HG02623 (cell line): ENCODE results near the gene PLPPR4.
"Not testable (repeated sequence)": the region's sequence is repeated elsewhere in the genome, so short reads cannot be mapped to it uniquely, and the experiment has no call there.

ENCODE experiments used
- ATAC-seq: cut with Tn5 transposase; IDR thresholded peaks from one replicate; pipeline ENCODE4 v1.9.1; 2021; ENCODE audit warnings: moderate library complexity; ENCODE audit not compliant: unreplicated experiment

PLPPR4 gene, protein sequence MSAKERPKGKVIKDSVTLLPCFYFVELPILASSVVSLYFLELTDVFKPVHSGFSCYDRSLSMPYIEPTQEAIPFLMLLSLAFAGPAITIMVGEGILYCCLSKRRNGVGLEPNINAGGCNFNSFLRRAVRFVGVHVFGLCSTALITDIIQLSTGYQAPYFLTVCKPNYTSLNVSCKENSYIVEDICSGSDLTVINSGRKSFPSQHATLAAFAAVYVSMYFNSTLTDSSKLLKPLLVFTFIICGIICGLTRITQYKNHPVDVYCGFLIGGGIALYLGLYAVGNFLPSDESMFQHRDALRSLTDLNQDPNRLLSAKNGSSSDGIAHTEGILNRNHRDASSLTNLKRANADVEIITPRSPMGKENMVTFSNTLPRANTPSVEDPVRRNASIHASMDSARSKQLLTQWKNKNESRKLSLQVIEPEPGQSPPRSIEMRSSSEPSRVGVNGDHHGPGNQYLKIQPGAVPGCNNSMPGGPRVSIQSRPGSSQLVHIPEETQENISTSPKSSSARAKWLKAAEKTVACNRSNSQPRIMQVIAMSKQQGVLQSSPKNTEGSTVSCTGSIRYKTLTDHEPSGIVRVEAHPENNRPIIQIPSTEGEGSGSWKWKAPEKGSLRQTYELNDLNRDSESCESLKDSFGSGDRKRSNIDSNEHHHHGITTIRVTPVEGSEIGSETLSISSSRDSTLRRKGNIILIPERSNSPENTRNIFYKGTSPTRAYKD

DNA sequence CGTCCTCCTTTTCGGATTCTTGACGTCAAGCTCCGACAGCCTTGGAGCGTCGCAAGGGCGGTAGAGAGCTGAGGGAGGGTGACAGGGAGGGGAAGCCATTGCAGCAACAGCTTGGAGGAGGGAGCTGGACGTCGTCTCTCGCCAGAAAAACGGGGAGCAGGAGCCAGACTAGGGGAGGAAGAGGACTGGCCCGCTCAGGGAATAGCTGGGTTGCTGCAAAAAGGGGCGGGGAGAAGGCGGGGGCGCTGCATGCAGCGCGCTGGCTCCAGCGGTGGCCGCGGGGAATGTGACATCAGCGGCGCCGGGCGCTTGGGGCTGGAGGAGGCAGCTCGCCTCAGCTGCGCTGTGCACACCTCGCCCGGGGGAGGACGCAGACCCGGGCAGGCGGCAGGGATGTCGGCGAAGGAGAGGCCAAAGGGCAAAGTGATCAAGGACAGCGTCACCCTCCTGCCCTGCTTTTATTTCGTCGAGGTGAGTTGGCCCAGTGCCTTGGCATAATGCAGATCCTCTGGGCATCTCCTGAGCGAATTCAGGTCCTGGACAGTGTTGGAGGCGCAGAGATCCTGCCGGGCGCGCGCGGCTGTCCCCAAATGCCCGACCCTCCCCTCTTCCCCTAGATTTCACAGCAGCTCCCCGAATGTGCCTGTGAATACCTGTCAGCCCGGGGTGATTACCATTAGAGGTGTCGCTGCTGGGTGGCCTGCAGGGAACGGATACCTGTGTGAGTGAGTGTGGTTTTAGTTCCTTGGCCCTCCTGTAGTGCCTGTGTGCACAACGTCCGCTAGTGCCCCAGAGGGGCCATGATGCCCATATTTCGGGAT lies at the start of gene PLPPR4:
PLPPR4 (plus strand) TSS at position 292 of the 821 bp plus-strand sequence; CDS start at position 394, 102 bp downstream.
- ATAC-seq = no peak

DNA sequence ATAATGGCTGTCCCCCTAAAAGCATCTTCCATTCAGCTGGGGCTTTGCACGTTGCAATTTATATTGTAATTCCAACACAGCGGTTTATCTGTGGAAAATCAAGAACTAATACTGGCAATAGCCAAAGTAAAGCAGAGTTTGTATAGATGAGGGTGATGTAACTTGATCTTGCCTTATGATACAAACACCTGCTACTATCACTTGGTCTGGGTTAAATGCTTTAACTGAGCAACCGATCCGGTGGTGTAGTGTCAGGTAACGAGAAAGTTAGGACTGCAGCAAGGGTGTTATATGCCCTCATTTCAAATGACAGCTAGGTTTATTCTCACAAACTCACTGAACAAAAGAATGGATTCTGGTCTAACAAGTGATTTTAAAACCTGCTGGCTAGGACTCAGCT lies 47.3 kb upstream of the PLPPR4 start:
- no peak for ATAC-seq

DNA sequence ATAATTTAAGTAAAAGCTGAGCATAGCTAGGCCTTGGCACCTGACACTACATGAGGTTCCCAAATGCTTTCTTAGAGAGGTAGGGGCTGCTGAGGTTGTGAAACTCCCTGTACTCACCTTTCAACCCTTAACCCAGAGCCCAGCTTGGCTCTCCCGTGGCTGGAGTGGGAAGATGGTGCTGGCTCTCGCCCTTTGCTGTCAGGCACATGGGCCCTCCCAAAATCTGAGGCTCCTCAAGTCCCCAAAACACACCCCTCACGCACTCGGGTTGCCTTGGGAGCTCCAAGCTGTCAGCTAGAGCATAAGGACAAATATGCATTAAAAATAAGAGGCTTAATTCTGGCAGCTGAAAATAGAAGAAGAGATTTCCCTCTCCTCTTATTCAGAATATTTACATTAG lies 46.7 kb upstream of the PLPPR4 start:
- no peak for ATAC-seq

DNA sequence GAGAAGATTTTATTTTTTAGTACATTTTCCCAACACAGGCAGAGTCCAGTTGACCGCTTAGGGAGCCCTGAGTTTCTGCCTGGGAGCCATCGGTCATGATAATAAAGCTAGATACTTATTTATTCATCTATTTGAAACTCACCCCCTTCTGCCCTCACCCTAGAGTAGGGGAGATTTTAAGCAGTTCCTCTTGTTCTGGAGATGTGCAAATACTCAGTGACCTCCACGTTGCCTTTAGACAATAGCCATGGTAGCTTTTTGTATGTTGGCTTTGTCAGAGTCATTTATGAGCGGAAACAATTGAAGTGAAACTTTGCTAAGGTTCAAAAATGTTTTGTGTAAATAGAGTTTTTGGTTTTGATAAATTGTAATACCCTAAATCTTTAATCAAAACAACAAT lies 45.7 kb upstream of the PLPPR4 start:
- no peak for ATAC-seq

DNA sequence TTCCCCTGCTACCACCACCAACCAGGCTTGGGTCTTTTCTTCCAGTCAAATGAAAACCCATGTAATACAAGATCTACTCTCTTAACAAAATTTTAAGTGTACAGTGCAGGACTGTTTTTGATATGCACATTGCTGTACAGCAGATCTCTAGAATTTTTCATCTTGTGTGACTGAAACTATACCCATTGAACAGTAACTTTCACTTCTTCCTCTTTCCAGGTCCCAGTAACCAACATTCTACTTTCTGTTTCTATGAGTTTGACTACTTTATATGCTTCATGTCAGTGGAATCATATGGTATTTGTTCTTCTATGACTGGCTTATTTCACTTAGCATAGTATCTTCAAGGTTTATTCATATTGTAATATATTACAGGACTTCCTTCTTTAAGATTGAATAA lies 45.3 kb upstream of the PLPPR4 start:
- peak; percentile 93 for ATAC-seq

DNA sequence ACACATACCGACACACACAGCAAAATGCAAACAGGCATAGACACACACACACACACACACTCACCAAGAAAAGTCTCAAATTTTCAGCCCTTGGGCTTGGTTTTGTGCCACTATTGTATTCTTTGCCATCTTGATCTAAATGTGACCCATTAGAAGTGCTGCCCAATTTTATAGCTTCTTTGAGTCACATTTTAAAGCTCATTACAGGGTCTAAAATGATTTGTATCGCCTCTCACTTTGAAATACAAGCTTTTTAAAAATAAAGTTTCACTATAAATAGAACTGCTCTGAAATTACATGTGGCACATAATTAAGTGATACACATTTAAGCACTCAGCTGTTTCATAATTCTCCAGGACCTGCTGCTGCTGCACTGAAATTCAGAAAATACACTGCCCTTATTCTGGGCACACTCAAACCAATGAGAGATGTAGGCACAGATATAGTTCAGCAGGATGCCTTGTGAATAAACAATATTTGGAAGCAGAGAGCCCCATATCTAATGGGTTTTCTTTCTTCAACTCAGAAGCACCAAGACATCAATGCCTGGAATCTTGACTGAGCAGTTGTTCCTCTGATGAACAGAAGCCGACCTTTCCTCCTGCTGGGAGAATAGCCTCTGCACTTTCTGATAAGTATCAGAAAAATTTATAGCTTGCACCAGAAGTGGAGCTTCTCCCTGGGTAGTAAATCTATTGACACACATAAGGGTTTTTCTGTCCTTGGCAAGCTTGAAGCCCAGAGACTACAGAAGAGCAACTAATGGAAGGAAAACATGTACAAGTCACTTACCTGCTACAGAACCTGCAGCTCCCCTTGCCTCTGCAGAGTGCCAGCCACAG lies 37.0 kb upstream of the PLPPR4 start:
- no peak for ATAC-seq

DNA sequence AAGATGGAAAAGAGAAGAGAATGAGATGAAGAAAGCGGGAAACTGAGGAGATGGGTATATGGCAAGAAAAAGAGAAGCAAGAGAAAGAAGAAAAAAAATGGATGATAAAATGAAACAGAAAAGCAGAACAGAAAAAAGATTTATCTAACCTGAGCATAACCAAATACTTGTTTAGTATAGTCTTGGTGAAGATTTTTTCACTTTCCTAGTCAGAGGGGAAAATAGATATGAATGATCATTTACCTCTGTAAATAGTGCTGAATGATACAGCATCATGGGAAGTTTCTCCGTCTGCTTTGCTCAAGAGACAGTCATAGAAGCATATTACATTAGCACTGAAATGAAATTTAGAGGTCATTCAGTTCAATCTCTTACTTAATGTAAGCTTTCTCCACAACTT lies 36.1 kb upstream of the PLPPR4 start:
- peak; percentile 68 for ATAC-seq

DNA sequence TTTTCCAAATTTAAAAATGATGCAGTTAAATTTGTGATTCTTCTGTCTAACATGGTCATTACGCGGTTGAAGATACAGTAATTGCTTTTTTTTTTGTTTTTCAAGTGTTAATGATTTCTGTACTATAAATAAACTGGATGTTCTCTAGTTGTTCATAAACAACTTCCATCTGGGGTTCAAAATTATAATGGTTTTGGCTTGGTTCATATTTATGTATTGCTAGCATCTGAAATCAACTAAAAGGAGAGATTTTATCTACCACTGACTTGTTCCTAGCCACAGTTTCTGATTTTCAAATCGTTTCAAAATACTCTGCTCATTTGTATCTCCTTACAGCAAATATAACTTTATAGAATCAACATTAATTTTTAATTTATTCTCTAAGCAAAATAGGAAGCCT lies 35.2 kb upstream of the PLPPR4 start:
- ATAC-seq = no peak

DNA sequence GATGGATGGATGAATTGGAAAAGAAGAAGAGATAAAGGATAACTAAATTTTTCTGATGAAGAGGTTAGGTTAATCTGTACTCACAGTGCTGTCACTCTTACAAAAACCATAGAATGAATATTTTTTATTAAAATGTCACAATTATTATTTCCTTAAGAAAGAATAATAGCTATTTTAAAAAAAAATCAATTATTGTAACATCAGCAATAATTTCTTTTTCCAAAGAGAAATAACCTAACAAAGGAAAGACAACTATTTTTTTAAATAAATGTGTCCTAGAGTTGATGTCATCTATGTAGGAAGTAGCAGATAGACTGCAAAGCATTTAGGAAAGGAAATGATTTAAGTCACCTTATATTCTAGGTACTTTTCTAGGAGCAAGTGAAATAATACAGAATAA lies 33.6 kb upstream of the PLPPR4 start:
- no peak for ATAC-seq

DNA sequence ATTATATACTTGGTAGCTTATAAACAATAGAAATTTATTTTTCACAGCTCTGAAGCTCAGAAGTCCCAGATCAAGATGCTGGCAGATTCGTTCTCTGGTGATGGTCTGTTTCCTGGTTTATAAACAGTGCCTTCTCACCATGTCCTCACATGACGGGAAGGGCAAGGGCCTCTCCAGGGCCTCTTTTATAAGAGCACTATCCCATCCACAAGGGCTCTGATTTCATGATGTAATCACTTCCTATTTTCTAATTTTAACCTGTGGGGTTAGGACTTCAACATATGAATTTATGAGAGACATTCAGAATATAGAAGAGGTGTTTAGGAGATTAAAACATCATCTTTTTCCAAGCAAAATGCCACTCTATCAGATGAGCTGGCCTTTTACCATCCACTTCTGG lies 32.1 kb upstream of the PLPPR4 start:
- no peak for ATAC-seq

DNA sequence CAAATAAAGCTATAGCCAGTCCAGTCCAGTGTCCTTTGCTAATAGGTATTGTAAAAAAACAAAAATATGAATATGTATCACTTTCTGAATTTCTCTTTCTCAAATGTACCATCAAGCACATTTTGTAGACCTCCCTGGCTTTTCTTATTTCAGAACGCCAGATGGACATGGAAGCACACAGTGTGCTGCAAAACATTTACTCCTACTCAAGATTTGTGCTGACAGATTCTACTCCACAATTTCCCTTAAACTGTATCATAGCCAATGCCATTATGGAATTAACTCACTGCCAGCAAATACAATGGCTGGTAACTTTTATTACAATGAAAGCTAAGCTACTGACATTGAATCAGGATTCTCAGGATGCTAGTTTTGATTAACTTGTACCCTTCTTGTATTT lies 30.8 kb upstream of the PLPPR4 start:
- ATAC-seq = no peak

DNA sequence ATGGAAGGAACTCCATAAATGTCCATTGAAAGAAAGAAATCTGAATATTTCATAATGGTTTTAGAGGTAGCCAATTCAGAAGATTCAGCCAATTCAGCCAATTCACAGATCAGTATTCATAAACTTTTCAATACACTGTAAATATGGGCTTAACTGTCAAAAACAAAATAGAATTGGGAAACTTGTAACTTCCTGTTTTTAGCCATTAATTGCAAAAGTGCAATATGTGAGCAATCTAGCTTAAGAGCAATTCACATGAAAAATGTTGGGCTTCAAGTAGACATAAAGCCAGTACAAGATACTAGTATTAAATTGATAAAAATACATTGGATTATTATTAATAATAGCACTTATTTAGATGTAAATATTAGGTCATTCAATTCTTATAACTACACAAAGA lies 27.5 kb upstream of the PLPPR4 start:
- no peak for ATAC-seq

DNA sequence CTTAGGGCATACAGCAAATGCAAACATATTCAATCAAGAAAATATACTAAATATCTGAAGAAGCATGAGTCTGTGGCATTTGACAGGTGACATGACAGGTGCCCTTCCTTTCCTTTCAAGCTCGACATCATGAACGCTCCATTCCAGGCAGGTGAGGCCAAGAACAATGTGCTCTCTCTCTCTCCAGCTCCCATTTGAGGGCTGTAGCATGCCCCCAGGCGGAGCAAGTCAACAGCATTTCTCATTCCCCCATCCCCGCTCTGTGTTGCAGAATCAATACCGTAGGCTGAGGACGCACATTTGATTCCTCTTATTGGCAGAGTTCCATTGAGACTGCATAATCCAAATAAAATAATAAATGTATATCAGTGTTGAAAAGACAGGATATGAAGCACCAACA lies 24.6 kb upstream of the PLPPR4 start:
- ATAC-seq = no peak

DNA sequence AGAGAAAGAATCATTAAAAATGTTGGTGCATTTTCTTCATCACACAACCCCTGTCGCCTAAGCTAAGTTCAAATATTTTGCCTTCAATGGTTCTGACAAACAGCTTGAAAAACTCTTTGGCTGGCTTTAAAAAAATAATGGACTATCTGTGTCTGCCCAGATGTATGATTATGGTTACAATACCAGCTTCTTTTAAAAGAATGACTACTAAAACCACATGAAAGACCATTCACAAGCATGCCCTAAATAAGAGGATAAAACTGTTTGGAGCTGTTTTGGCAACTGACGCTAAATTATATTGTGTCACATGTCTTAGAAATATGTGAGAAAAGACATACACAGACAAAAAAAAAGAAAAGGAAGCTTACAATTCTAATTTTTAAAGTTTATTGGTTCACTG lies 23.7 kb upstream of the PLPPR4 start:
- no peak for ATAC-seq

DNA sequence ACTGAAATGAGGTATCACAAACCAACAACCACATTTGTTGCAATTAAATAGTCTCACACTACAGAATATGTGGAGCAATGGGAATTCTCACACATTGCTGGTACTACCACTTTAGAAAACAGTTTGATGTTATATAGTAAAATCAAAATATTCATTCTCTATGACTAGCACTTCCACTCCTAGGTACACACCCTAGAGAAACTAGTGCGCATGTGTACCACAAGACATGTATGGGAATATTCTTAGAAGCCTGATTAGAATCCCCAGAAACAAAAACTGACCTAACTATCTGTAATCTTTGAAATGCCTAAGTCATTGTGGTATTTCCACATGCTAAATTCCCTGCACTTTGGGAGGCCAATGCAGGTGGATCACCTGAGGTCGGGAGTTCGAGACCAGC lies 18.1 kb upstream of the PLPPR4 start:
- ATAC-seq = no peak

DNA sequence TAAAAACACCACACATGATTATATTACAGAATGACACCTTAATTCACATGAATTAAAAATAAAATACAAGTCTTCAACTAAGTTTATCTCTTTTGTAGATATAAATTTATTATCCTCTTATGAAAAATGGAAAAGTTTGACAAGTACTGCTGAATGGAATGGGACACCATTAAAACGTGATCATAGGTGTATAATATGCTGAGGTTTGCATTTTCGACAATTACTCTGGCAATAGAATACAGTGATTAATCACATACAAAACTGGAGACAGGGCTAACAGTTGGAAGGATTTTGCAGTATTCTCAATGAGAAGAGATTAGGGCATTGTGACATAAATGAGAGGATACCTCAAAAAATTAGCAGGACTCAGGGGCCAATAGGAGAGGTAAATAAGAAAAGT lies 17.1 kb upstream of the PLPPR4 start:
- no peak for ATAC-seq

DNA sequence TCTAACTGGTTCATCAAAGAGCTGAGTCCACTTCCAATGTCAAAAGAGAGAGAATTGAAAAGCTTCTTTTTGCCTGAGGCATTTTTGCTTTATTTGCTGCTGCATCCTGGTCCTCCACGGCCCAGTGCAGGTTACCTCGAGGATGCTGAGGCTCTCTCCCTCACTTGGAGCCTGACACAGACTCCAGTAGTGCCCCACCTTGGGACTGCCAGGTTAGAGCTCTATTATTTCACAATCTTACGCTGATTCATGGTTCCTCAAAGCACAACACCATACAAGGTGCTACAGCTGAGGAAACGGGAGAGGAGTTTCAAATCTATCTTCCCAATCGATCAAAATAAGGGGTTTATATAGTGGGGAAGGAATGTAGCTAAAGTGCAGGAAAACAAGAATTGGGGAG lies 13.6 kb upstream of the PLPPR4 start:
- ATAC-seq = no peak

DNA sequence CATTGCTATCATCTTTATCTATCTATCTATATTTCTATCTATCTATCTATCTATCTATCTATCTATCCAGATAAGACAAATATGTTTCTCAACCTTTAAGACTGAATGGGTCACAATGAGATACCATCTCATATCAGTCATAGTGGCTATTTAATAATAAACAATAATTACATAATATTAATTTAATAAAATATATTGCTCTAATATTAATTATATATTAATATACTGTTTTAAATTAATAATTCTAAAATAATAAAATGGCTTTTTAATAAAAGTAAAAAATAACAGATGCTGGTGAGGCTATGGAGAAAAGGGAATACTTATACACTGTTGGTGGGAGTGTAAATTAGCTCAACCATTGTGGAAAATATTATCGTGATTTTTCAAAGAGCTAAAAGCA lies 13.0 kb upstream of the PLPPR4 start:
- ATAC-seq = no peak

DNA sequence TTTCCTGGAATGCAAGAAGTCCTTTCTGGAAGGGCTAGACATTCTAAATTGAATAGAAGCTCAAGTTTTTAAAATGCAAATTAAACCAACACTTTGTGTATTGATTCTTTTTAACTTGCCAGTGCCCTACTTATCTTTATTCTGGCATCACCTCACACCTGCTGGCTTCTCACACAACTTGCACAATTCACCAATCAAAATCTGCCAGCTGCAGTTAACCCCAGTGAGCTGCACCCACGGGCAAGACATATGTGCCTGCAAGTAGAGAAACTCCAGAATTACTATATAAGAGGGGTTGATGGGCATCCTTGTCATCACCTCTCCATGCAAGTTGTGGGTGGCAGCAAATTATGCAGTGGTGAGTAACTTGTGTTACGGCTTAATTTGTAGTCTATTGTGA lies 11.7 kb upstream of the PLPPR4 start:
- no peak for ATAC-seq

DNA sequence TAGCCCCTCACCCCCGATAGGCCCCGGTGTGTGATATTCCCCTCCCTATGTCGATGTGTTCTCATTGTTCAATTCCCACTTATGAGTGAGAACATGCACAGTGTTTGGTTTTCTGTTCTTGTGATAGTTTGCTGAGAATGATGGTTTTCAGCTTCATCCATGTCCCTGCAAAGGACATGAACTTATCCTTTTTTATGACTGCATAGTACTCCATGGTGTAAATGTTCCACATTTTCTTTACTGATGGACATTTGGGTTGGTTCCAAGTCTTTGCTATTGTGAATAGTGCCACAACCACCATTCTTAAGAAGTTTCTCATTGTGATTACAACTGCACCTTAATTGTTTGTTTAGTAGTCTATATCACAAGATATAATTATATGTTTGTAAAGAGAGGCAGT lies 3.9 kb upstream of the PLPPR4 start:
- ATAC-seq = not testable (repeated sequence)

DNA sequence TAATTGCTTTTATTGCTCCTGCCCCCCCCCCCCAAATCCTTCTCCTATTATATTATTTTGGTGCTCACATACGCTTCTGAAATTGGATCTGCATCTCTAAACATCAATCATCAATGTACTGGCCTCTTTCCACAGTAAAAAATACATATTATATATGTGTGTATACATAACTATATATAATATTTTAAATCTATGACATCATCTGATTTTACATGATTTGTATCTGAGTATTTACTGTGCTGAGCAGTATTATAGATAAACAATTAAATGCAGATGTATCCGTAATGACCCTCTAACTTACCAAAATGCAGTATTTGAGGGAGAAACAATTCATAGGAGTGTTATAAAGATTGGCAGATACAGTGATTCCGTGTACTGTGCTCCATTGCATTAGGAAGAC lies 832 bp downstream of the PLPPR4 start:
- ATAC-seq = no peak
